ENCODE measurements around the gene RAB44. TPM values are rescaled to one million over a fixed set of nuclear protein-coding genes. Genes with fewer than 3 reads are reported as not detected.

The RAB44 gene
- total RNA-seq, 1 experiment from 2014 or later = 0.11 TPM

GRCh38 chr6:36755435-36756348 is 58.1 kb downstream of the RAB44 start (continued):
- TF ChIP-seq MAX (CRISPR knock-in tag; IDR thresholded peaks at IDR 0.05) = no peak
- no peak for TF ChIP-seq HMGXB4 (CRISPR knock-in tag; IDR thresholded peaks at IDR 0.05)

- Mint-ChIP-seq H3K36me3 (no peaks in the 10 kb centered on the region), H3K9me3 (no peaks in the 10 kb centered on the region), H3K27me3 (ENCODE audit: low read depth) (no peaks in the 10 kb centered on the region), H3K4me1 (peaks cover 12% of the 10 kb centered on the region), H3K4me3 (no peak overlapping the region), H3K27ac (no peak overlapping the region)
- DNase-seq (ENCODE audit: low spot score) (no peak), ATAC-seq (no peak)
- TF ChIP-seq SMAD4 (CRISPR knock-in tag; IDR thresholded peaks at IDR 0.05) = no peak
- no peak for TF ChIP-seq ESRRA (CRISPR knock-in tag; IDR thresholded peaks at IDR 0.05; ENCODE audit: borderline replicate concordance)
- no peak for TF ChIP-seq ZNF423 (CRISPR knock-in tag; IDR thresholded peaks at IDR 0.05)
- no peak for TF ChIP-seq HMGXB4 (CRISPR knock-in tag; IDR thresholded peaks at IDR 0.05)
- no peak for TF ChIP-seq KAT7 (CRISPR knock-in tag; IDR thresholded peaks at IDR 0.05; ENCODE audit: borderline replicate concordance)
- no peak for TF ChIP-seq ZNF138 (CRISPR knock-in tag; conservative IDR thresholded peaks at IDR 0.05)
- TF ChIP-seq ZNF512 (CRISPR knock-in tag; IDR thresholded peaks at IDR 0.05; ENCODE audit: borderline replicate concordance) = no peak
- no peak for TF ChIP-seq IRF1 (CRISPR knock-in tag; IDR thresholded peaks at IDR 0.05)
- no peak for TF ChIP-seq ZNF532 (CRISPR knock-in tag; IDR thresholded peaks at IDR 0.05; ENCODE audit: borderline replicate concordance)
- no peak for TF ChIP-seq CDX4 (CRISPR knock-in tag; IDR thresholded peaks at IDR 0.05; ENCODE audit: borderline replicate concordance)
- no peak for TF ChIP-seq ZNF671 (CRISPR knock-in tag; IDR thresholded peaks at IDR 0.05)
- TF ChIP-seq CTCF (IDR thresholded peaks at IDR 0.05) = no peak
- no peak for TF ChIP-seq ETV6 (CRISPR knock-in tag; IDR thresholded peaks at IDR 0.05)
- TF ChIP-seq JUN (CRISPR knock-in tag; IDR thresholded peaks at IDR 0.05) = no peak
- no peak for TF ChIP-seq RORB (CRISPR knock-in tag; IDR thresholded peaks at IDR 0.05)
- ChIA-PET CTCF (interaction anchor here (0.6 to 1.5 kb wide), 2 partner anchors 11 to 138 kb away, joined by 3 read pairs; no protein-coding TSS in a partner anchor), POLR2A (no interaction called here)
Observed at GRCh38 chr6:36756786-36757185, 59.2 kb downstream of the RAB44 start.

Measured in WTC11 (cell line).